GM19395 (cell line): ENCODE measurements around the gene RHOV.
"Not testable (repeated sequence)": the region's sequence is repeated elsewhere in the genome, so short reads cannot be mapped to it uniquely, and the experiment has no call there.

Experiments used
- ATAC-seq: cut with Tn5 transposase; IDR thresholded peaks from one replicate; pipeline ENCODE4 v1.9.1; 2021; ENCODE audit warnings: mild to moderate bottlenecking, moderate library complexity; ENCODE audit not compliant: unreplicated experiment

The RHOV gene

DNA sequence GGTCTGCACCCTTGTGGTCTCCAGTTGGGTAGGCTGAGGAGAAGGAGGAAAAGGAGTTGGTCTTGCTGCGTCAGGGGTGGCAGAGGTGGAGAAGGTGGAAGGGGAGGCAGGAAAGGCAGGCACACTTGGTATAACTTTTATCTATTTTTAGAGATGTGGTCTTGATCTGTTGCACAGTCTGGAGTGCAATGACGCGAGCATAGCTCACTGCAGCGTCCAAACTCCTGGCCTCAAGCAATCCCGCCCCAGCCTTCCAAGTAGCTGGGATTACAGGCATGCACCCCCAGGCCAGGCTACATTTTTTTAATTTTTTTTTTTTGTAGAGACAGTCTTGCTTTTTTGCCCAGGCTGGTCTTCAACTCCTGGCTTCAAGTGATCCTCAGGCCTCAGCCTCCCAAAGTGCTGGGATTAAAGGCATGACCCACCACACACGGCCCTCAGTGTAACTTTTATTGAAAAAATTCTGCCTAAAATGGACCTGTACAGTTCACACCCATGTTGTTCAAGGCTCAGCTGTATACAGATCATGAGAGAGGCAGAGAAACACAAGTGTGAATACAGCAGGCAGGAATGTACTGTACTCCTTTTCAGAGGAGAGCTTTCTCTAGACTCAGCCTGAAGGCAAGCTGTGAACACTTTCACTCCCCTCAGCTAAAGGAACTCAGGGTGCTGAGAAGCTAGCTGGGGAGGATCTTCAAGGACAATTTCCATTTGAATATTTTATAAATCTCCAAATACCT, 2.1 kb upstream of the RHOV start:
- no peak for ATAC-seq

- no peak for ATAC-seq
Measured at GRCh38 chr15:40872791-40873693, 992 bp downstream of the RHOV start.

DNA sequence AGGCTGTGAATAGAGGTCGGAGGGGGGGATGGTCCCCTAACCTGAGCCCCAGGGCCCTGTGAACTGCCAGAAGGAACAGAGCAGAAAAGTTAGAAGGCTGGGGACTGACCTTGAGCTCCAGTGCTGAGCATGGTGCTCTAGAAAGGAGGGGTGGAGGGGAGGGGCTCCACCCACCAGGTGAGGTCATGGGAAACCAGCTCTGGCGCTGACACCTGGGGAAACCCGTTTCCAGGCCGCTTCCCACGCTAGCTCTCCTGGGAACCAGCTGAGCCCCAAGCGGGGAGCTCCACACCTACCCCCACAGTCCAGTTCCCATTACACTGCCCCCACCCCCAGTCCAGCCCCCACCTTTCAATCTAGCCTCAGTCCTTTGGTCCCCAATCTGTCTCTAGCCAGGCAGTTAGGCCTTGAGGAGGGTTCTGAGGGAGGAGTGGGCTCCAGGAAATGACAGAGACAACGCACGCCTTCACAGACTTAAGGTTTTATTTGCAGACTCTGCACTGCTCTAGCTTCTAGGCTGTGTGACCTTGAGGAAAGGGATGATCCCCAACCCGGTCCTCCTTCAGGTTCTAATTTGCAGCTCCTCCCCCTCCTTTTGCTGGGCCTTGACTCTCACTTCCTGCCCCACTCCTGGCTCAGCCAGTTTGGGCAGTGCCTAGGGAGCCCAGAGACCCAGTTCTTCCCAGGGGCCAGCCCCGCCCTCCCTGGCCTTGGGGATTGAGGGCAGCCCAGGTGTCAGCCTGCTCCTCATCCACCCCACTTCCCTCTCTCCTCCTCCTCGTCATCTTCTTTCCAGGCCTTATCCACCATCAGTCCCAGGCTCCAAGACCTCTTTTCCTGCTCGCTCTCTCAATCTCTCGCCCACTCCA, 2.1 kb downstream of the RHOV start:
- no peak for ATAC-seq

- no peak for ATAC-seq
Measured at GRCh38 chr15:40870716-40871115, 3.3 kb downstream of the RHOV start.

- ATAC-seq, result no peak
Measured at GRCh38 chr15:40869686-40870085, 4.3 kb downstream of the RHOV start.

DNA sequence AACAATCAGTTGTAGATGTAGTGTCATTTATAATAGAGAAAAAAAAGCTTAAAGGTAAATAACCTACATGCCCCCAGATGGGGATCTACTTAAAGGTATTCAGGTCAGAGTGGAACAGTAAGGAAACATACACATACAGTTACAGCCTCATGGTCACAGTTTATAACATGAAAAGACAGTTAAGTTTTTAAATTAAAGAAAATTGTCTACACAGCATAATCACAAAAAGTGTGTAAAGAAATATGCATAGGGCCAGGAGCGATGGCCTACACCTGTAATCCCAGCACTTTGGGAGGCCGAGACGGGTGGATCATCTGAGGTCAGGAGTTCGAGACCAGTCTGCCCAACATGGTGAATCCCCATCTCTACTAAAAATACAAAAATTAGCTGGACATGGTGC, 6.8 kb downstream of the RHOV start:
- no peak for ATAC-seq

DNA sequence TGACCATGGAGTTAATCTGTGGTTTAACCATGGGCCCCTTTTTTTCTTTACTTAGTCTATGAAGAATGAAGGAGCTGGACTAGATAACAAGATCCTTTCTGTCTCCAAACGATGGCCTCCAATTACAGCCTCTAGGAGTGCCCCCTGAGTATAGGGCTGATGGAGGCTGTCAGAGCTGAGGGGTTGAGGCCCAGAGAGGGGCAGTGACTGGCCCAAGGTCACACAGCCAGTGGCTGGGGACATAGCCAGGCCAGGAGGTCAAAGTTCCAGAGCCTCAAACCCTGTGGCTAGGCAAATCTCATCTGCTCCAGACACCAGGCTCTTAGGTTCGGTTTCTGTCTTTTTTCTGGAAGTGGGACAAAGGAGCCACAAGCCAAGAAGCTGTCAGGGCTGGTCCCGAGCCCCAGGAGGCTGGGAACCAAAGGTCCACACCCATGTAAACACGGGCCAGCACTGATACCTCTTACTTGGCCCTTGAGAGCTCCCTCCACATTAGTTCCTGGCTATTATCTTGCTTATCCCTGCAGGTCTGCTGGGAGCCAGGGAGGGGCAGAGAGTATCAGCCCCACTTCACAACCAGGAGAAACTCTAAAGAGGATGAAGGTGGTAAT, 10.3 kb downstream of the RHOV start:
- no peak for ATAC-seq

GRCh38 chr15:40861147-40861546, 12.9 kb downstream of the RHOV start:
- ATAC-seq, result not testable (repeated sequence)

- peak; percentile 60 for ATAC-seq
Measured at GRCh38 chr15:40859206-40859851, 14.7 kb downstream of the RHOV start.

- no peak for ATAC-seq
Measured at GRCh38 chr15:40858706-40859105, 15.3 kb downstream of the RHOV start.

DNA sequence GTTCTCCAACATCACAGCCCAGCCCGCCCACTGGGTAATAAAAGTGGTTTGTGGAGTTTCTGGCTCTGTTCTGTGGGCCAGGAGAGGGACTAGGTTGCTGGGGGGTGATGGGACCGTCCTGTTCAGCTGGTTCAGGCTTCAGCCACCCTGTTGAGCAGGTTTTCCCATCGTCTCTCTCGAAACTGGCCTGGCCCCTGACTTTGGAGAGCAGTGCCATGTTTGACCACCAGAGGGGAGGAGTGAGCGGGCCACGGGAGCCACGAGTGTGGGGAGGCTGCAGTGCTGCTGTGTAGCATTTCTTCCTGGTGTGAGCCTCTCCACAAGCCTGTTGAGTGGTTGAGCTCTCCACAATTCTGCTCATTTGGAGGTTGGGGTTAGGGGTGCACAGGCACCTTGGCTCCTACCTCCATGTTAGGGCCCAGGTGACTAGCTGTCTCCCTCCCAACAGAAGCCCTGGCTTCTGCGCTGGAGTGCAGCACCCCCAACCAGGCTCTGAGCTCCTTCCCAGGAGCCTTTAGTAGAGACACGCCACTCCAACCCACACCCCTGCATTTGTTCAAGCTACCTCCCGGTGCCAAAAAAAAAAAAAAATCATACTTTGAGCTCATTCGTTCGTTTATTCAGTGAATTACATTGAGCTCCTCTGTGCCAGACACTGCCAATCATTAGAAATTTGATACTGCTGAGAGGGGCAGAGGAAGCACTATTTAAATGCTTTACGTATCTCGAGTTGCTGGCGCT, 16.3 kb downstream of the RHOV start:
- ATAC-seq, result peak; percentile 62

DNA sequence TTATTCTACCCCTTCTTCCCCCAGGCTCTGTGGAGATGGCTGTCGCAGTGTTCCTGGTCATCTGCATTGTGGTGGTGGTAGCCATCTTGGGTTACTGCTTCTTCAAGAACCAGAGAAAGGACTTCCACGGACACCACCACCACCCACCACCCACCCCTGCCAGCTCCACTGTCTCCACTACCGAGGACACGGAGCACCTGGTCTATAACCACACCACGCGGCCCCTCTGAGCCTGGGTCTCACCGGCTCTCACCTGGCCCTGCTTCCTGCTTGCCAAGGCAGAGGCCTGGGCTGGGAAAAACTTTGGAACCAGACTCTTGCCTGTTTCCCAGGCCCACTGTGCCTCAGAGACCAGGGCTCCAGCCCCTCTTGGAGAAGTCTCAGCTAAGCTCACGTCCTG, 17.3 kb downstream of the RHOV start:
- ATAC-seq, result no peak

DNA sequence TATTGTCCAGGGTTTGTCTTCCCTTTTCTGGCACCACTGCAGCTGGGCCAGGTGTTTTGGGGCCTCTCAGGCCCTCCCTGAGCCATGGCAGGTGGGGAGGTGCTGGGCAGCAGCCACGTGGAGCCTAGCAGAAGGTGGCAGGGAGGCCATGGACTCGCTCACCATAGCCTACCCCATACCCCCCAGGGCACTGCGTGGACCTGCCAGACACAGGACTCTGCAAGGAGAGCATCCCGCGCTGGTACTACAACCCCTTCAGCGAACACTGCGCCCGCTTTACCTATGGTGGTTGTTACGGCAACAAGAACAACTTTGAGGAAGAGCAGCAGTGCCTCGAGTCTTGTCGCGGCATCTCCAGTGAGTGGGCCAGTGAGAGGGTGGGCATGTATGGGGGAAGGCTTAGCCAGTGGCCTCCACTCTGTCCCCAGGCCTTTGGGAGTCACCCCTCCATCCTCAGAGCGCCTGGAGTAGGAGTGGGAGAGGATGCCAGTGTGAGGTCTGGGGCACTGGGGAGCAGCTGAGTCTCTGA, 18.3 kb downstream of the RHOV start:
- no peak for ATAC-seq

GRCh38 chr15:40854161-40854560, 19.9 kb downstream of the RHOV start:
- ATAC-seq, result no peak

DNA sequence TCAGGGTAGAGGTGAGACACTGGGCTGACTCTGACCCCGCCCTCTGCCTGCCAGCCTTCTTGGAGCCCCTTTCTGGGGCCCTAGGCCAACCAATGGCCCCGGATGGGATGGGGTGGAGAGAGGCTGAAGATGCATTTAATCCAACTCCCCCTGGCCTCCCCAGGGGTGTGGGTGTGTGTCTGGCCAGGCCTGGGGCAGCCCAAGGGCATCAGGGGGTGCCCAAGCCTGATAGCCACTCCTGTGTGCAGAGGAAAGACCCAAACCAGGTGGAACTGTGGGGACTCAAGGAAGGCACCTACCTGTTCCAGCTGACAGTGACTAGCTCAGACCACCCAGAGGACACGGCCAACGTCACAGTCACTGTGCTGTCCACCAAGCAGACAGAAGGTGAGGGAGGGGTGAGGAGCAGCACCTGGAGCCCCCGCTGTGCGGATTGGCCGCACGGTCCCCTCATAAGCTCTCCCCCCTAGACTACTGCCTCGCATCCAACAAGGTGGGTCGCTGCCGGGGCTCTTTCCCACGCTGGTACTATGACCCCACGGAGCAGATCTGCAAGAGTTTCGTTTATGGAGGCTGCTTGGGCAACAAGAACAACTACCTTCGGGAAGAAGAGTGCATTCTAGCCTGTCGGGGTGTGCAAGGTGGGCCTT, 20.7 kb downstream of the RHOV start:
- ATAC-seq, result no peak

GRCh38 chr15:40852529-40852928, 21.5 kb downstream of the RHOV start:
- ATAC-seq, result no peak

- no peak for ATAC-seq
Measured at GRCh38 chr15:40850576-40851112, 23.4 kb downstream of the RHOV start.

GRCh38 chr15:40847223-40847961, 26.6 kb downstream of the RHOV start:
- ATAC-seq, result peak; percentile 70
